Stimulated activated naive CD8-positive, alpha-beta T cell treated with anti-CD3 and anti-CD28 coated beads, Interleukin-15, amount 100 ng/mL, for 72 hours (primary cell): ENCODE results near the gene CHKB.
"Not testable (repeated sequence)": the region's sequence is repeated elsewhere in the genome, so short reads cannot be mapped to it uniquely, and the experiment has no call there.

ENCODE experiments used
- ATAC-seq: fragments of 150-1000 bp; cut with Tn5 transposase; 2 replicates; pipeline ENCODE4 v1.10.0; 2021; ENCODE audit warnings: mild to moderate bottlenecking, moderate library complexity
- DNase-seq, 2 donors: peaks; one replicate each; pipeline ENCODE4 v3.0.0; 2021 to 2022
- H3K27ac Mint-ChIP-seq, 2 donors: one replicate each; pipeline ENCODE4 v1.8.0; 2022; ENCODE audit warnings: mild to moderate bottlenecking in 2 of 2, mixed read lengths in 2 of 2, moderate library complexity in 2 of 2
- H3K27me3 Mint-ChIP-seq: one replicate; pipeline ENCODE4 v1.8.0; 2022; ENCODE audit warnings: mixed read lengths
- H3K4me1 Mint-ChIP-seq: one replicate; pipeline ENCODE4 v1.8.0; 2022; ENCODE audit warnings: mild to moderate bottlenecking, mixed read lengths
- H3K4me3 Mint-ChIP-seq, 2 donors: one replicate each; pipeline ENCODE4 v1.8.0; 2022; ENCODE audit warnings: mild to moderate bottlenecking in 2 of 2, mixed read lengths in 2 of 2, moderate library complexity in 1 of 2
- H3K9me3 Mint-ChIP-seq, 2 donors: one replicate each; pipeline ENCODE4 v1.8.0; 2022; ENCODE audit warnings: mixed read lengths in 2 of 2

Gene CHKB

DNA sequence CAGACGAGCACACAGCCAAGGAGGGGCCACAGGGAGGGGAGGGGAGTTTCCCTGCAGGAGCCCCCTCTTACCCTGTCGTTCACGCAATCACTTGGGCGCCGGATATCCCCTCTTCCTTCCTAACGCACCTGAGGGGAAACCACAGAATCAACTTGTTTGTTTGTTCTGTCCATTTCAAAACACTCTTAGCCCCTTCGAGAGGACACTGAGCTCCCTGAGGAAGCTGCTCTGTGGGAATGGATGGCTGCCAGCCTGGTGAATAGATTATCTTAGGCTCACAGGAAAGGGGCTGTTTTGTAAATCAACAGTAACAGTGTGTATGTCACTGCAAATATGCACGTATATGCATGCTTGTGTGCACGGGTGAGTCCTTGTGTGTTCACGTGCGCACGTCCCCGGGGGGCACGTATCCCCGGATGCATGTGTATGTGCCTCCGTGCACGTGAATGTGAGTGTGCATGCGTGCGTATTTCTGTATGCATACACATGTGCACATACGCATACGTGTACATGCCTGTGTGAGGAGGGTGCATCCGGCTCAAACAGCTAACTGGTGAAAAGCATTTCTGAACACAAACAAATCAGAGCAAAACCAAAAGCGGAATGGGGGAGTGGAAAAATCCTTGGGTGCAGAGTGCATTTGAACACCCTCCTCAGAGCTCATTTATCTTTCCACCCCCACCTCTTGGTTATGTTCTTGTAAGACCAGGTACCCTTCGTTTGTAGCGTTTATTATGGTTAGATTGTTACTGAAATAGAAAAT, 38.1 kb upstream of the CHKB start:
- Mint-ChIP-seq H3K27me3 (no peaks in the 10 kb centered on the region), H3K4me1 (peaks cover 48% of the 10 kb centered on the region), H3K27ac (peak overlapping the region; percentile 97 to 98), H3K4me3 (peak overlapping the region; percentile 89 to 91), H3K9me3 (no peaks in the 10 kb centered on the region)
- ATAC-seq = peak; percentile 76
- DNase-seq = peak; percentile 77 to 84

GRCh38 chr22:50614296-50614695, 31.6 kb upstream of the CHKB start:
- not testable (repeated sequence) for H3K4me3 Mint-ChIP-seq, H3K27ac Mint-ChIP-seq, ATAC-seq, H3K9me3 Mint-ChIP-seq, DNase-seq
- peaks cover 46% of the 10 kb centered on the region for H3K27me3 Mint-ChIP-seq
- H3K4me1 Mint-ChIP-seq = peaks cover 21% of the 10 kb centered on the region

- Mint-ChIP-seq H3K4me1 (peaks cover 19% of the 10 kb centered on the region), H3K27me3 (peaks cover 50% of the 10 kb centered on the region), H3K27ac (no peak overlapping the region), H3K9me3 (no peaks in the 10 kb centered on the region), H3K4me3 (no peak overlapping the region)
- ATAC-seq = no peak
- DNase-seq = no peak
These were observed 30.8 kb upstream of the CHKB start for GRCh38 chr22:50613291-50613981.

- Mint-ChIP-seq H3K27ac (no peak overlapping the region), H3K9me3 (no peaks in the 10 kb centered on the region), H3K4me1 (peaks cover 19% of the 10 kb centered on the region), H3K27me3 (peaks cover 56% of the 10 kb centered on the region), H3K4me3 (peak overlapping the region in 1 of 2 donors; percentile 51)
- no peak for DNase-seq
- ATAC-seq = peak; percentile 56
These were observed 30.0 kb upstream of the CHKB start for GRCh38 chr22:50612528-50613221.

- Mint-ChIP-seq H3K27me3 (peaks cover 61% of the 10 kb centered on the region), H3K9me3 (no peaks in the 10 kb centered on the region), H3K4me1 (peaks cover 19% of the 10 kb centered on the region), H3K4me3 (no peak overlapping the region), H3K27ac (no peak overlapping the region)
- no peak for ATAC-seq
- DNase-seq = no peak
These were observed 29.5 kb upstream of the CHKB start for GRCh38 chr22:50612168-50612527.

DNA sequence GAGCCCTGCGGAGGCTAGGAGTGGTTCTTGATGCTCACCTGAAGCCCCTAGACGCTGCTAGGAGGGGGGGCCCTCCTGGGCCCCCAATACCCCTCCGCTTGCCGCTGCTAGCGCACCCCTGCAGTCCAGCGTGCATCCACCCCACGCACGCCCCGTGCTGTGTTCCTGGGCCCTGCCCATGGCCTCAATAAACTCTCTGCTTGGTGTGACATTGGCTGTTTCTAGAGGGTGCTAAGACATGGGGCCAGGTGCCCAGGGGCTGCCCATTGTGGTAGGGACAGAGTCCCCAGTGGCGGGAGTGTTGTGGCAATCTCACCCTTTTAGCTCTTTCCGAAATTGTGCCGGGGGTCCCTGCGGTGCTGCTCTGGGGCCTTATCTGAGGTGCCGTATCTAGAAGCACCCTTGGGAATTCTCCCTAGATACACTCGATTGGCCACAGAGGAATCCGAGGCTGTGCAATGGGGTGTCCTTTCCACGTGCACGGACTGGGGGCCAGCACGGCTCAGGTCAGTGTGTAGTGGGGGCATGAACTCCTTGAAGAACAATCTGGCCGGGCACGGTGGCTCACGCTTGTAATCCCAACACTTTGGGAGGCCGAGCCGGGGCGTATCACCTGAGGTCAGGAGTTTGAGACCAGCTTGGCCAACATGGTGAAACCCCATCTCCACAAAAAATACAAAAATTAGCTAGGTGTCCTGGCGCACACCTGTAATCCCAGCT, 28.9 kb upstream of the CHKB start:
- Mint-ChIP-seq H3K27me3 (peaks cover 68% of the 10 kb centered on the region), H3K27ac (no peak overlapping the region), H3K9me3 (no peaks in the 10 kb centered on the region), H3K4me1 (peaks cover 19% of the 10 kb centered on the region), H3K4me3 (no peak overlapping the region)
- no peak for ATAC-seq
- DNase-seq = no peak

DNA sequence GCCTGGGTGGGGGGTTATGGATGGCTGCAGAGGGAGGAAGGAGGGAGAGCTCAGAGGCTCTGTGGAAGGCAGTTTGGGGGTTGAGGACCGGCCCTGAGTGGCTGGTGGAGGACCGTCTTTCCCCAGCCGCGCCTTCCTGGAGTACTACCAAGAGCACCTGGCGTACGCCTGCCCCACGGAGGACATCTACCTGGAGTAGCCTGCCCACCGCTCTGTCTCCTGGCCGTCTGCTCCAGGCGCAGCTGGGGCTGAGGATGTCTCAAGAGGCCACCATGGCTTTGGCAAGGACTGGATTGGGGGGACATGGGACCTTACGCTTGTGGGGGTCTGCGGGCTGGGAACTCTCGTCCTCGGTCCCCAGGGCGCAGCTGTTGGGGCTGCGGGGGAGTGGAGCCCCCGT, 27.9 kb upstream of the CHKB start:
- H3K4me3 Mint-ChIP-seq = no peak overlapping the region
- peaks cover 77% of the 10 kb centered on the region for H3K27me3 Mint-ChIP-seq
- DNase-seq (no peak), ATAC-seq (no peak)
- H3K27ac Mint-ChIP-seq = no peak overlapping the region
- H3K9me3 Mint-ChIP-seq = no peaks in the 10 kb centered on the region
- H3K4me1 Mint-ChIP-seq = peaks cover 19% of the 10 kb centered on the region

GRCh38 chr22:50610041-50610451, 27.4 kb upstream of the CHKB start:
- H3K4me1 Mint-ChIP-seq = peaks cover 19% of the 10 kb centered on the region
- H3K4me3 Mint-ChIP-seq = no peak overlapping the region
- H3K27ac Mint-ChIP-seq = no peak overlapping the region
- no peaks in the 10 kb centered on the region for H3K9me3 Mint-ChIP-seq
- ATAC-seq (peak; percentile 17), DNase-seq (no peak)
- peaks cover 82% of the 10 kb centered on the region for H3K27me3 Mint-ChIP-seq

DNA sequence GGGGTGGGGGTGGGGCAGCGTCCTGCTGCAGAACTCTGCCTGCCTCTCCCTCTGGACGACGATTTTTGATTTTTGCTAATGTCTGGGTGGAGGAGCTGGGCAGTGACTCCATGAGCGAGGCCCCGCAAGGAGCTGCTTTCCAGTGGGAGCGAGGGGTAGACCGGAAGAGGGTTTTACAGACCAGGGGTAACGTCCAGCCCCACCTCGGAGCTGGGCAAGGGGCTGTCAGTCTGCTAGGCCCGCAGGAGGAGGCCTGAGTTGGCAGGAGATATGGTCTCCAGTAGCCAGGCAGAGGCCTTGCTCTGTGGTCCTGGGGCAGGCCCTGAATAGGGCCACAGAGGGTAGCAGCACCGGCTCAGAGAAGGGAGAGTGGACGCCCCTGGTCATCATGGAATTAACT, 26.9 kb upstream of the CHKB start:
- Mint-ChIP-seq H3K4me1 (peaks cover 19% of the 10 kb centered on the region), H3K4me3 (no peak overlapping the region), H3K27me3 (peaks cover 87% of the 10 kb centered on the region), H3K27ac (no peak overlapping the region), H3K9me3 (no peaks in the 10 kb centered on the region)
- DNase-seq (no peak), ATAC-seq (no peak)

GRCh38 chr22:50608996-50609395, 26.3 kb upstream of the CHKB start:
- DNase-seq (no peak), ATAC-seq (no peak)
- no peak overlapping the region for H3K27ac Mint-ChIP-seq
- peaks cover 86% of the 10 kb centered on the region for H3K27me3 Mint-ChIP-seq
- peaks cover 19% of the 10 kb centered on the region for H3K4me1 Mint-ChIP-seq
- H3K4me3 Mint-ChIP-seq = no peak overlapping the region
- H3K9me3 Mint-ChIP-seq = no peaks in the 10 kb centered on the region

DNA sequence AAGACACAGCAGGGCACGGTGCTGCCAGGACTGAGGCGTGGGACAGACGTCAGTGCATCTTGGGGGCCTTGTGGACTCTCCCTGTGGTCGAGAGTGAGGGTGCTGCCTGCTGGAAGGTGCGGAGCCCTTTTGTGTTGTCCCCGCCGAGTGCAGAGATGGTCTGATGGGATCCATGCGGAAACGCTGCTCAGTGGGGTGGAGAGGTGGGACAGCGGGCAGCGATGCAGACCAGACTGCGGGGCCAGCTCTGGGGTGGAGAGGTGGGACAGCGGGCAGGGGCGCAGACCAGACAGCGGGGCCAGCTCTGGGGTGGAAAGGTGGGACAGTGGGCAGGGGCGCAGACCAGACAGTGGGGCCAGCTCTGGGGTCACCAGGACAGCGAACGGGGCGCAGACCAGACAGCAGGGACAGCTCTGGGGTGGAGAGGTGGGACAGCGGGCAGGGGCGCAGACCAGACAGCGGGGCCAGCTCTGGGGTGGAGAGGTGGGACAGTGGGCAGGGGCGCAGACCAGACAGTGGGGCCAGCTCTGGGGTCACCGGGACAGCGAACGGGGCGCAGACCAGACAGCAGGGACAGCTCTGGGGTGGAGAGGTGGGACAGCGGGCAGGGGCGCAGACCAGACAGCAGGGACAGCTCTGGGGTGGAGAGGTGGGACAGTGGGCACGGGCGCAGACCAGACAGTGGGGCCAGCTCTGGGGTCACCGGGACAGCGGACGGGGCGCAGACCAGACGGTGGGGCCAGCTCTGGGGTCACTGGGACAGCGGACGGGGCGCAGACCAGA, 25.6 kb upstream of the CHKB start:
- Mint-ChIP-seq H3K27me3 (peaks cover 85% of the 10 kb centered on the region), H3K27ac (peak overlapping the region in 1 of 2 donors; percentile 35), H3K4me1 (peaks cover 18% of the 10 kb centered on the region)
- ATAC-seq, H3K9me3 Mint-ChIP-seq, H3K4me3 Mint-ChIP-seq, DNase-seq: not testable (repeated sequence)

DNA sequence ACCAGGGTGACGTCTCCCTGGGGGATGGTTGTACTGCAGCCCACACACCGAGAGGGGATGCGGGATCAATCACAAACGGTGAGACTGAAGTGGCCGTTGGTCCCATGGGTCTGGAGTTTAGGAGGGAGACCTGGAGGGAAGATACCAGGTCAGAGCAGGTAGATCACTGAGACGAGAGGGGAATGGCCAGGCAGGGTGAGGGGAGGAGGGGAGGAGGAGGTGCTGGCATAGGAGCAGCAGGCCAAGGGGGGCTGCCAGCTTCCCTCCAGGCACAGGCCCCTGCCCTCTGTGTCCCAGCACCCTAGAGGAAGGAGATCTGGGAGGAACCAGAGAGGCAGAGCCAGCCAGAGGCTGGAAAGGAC, 25.0 kb upstream of the CHKB start:
- DNase-seq (no peak), ATAC-seq (no peak)
- Mint-ChIP-seq H3K9me3 (no peaks in the 10 kb centered on the region), H3K4me3 (no peak overlapping the region), H3K27me3 (peaks cover 86% of the 10 kb centered on the region), H3K27ac (peak overlapping the region in 1 of 2 donors; percentile 64), H3K4me1 (peaks cover 17% of the 10 kb centered on the region)

- Mint-ChIP-seq H3K4me1 (peaks cover 15% of the 10 kb centered on the region), H3K27me3 (peaks cover 87% of the 10 kb centered on the region), H3K27ac (no peak overlapping the region), H3K9me3 (no peaks in the 10 kb centered on the region), H3K4me3 (no peak overlapping the region)
- ATAC-seq (no peak), DNase-seq (no peak)
These were observed 24.5 kb upstream of the CHKB start for GRCh38 chr22:50606946-50607658.

- ATAC-seq = peak; percentile 60
- H3K27ac Mint-ChIP-seq = no peak overlapping the region
- peaks cover 20% of the 10 kb centered on the region for H3K4me1 Mint-ChIP-seq
- no peak overlapping the region for H3K4me3 Mint-ChIP-seq
- DNase-seq = no peak
- peaks cover 87% of the 10 kb centered on the region for H3K27me3 Mint-ChIP-seq
- H3K9me3 Mint-ChIP-seq = no peaks in the 10 kb centered on the region
These were observed 23.7 kb upstream of the CHKB start for GRCh38 chr22:50606165-50606945.
